Liver (tissue), 9 donors: ENCODE data around the gene GRIA1. TPM values are rescaled to one million over a fixed set of nuclear protein-coding genes. Genes with fewer than 3 reads are reported as not detected.

ENCODE experiments used
- DNase-seq: peaks from one replicate; pipeline ENCODE4 v3.0.0-alpha.2; 2017; ENCODE audit warnings: low spot score
- H3K27ac ChIP-seq, 2 donors: one replicate each; pipeline ENCODE4 v1.7.0; 2013; ENCODE audit warnings: inconsistent platforms in 2 of 2, low read length in 2 of 2, control low read depth in 1 of 2, low read depth in 1 of 2, mild to moderate bottlenecking in 1 of 2
- H3K27me3 ChIP-seq, 4 donors: one replicate each; pipeline versions ENCODE4 v1.6.1 to v1.7.0; 2013; ENCODE audit warnings: low read length in 3 of 4, inconsistent platforms in 1 of 4, mild to moderate bottlenecking in 1 of 4, moderate library complexity in 1 of 4; ENCODE audit not compliant: control insufficient read depth in 4 of 4, insufficient read depth in 4 of 4
- H3K36me3 ChIP-seq, 4 donors: one replicate each; pipeline versions ENCODE4 v1.6.1 to v1.7.0; 2013; ENCODE audit warnings: low read length in 3 of 4, mild to moderate bottlenecking in 3 of 4, low read depth in 1 of 4, moderate library complexity in 1 of 4; ENCODE audit not compliant: control insufficient read depth in 4 of 4, insufficient read depth in 3 of 4
- H3K4me1 ChIP-seq, 4 donors: one replicate each; pipeline versions ENCODE4 v1.6.1 to v1.7.0; 2013; ENCODE audit warnings: low read length in 3 of 4, mild to moderate bottlenecking in 3 of 4, moderate library complexity in 1 of 4; ENCODE audit not compliant: control insufficient read depth in 4 of 4, insufficient read depth in 4 of 4
- H3K4me3 ChIP-seq, 3 donors: one replicate each; pipeline versions ENCODE4 v1.6.1 to v1.7.0; 2013; ENCODE audit warnings: low read length in 3 of 3, control low read depth in 1 of 3, low read depth in 1 of 3, mild to moderate bottlenecking in 1 of 3
- H3K9ac ChIP-seq, 2 donors: one replicate each; pipeline ENCODE4 v1.7.0; 2013; ENCODE audit warnings: low read length in 2 of 2, mild to moderate bottlenecking in 2 of 2, moderate library complexity in 2 of 2, control low read depth in 1 of 2, low read depth in 1 of 2
- H3K9me3 ChIP-seq, 4 donors: one replicate each; pipeline versions ENCODE4 v1.6.1 to v1.7.0; 2013; ENCODE audit warnings: low read length in 3 of 4; ENCODE audit not compliant: control insufficient read depth in 4 of 4
- ATF3 ChIP-seq: IDR thresholded peaks from 2 replicates; pipeline ENCODE4 v1.6.1; 2016; ENCODE audit warnings: antibody characterized with exemption
- CTCF ChIP-seq: fragments of 150-350 bp; IDR thresholded peaks from 2 replicates; pipeline ENCODE4 v1.5.1; 2017; ENCODE audit warnings: improper control_type of control experiment, low read depth, low read length; ENCODE audit not compliant: missing input control
- EGR1 ChIP-seq, 2 donors: IDR thresholded peaks; 2 replicates each; pipeline ENCODE4 v1.6.1; 2016 to 2018; ENCODE audit warnings: antibody characterized with exemption in 2 of 2, low read depth in 2 of 2
- FOXA1 ChIP-seq: IDR thresholded peaks from 2 replicates; pipeline ENCODE4 v1.6.1; 2016; ENCODE audit warnings: antibody characterized with exemption
- FOXA2 ChIP-seq: IDR thresholded peaks from 2 replicates; pipeline ENCODE4 v1.6.1; 2016; ENCODE audit warnings: antibody characterized with exemption
- GABPA ChIP-seq, 2 donors: IDR thresholded peaks in 1 of 2; conservative IDR thresholded peaks in 1 of 2; 2 replicates each; pipeline ENCODE4 v1.6.1; 2016; ENCODE audit warnings: antibody characterized with exemption in 2 of 2, mild to moderate bottlenecking in 1 of 2, moderate library complexity in 1 of 2
- HNF4A ChIP-seq, 2 donors: conservative IDR thresholded peaks; 2 replicates each; pipeline ENCODE4 v1.6.1; 2016; ENCODE audit warnings: antibody characterized with exemption in 2 of 2, mild to moderate bottlenecking in 2 of 2
- HNF4G ChIP-seq: IDR thresholded peaks from 2 replicates; pipeline ENCODE4 v1.6.1; 2016; ENCODE audit warnings: antibody characterized with exemption
- JUND ChIP-seq, 2 donors: IDR thresholded peaks; 2 replicates each; pipeline ENCODE4 v1.6.1; 2016; ENCODE audit warnings: antibody characterized with exemption in 2 of 2
- MAX ChIP-seq: IDR thresholded peaks from 2 replicates; pipeline ENCODE4 v1.6.1; 2016; ENCODE audit warnings: antibody characterized with exemption
- NR2F2 ChIP-seq: IDR thresholded peaks from 2 replicates; pipeline ENCODE4 v1.6.1; 2016; ENCODE audit warnings: antibody characterized with exemption
- RAD21 ChIP-seq, 2 donors: IDR thresholded peaks; 2 replicates each; pipeline ENCODE4 v1.6.1; 2016; ENCODE audit warnings: antibody characterized with exemption in 2 of 2, mild to moderate bottlenecking in 2 of 2
- REST ChIP-seq: IDR thresholded peaks from 2 replicates; pipeline ENCODE4 v1.6.1; 2016; ENCODE audit warnings: antibody characterized with exemption, mild to moderate bottlenecking
- RXRA ChIP-seq, 2 donors: IDR thresholded peaks; 2 replicates each; pipeline ENCODE4 v1.6.1; 2017 to 2018; ENCODE audit warnings: antibody characterized with exemption in 2 of 2, mild to moderate bottlenecking in 1 of 2
- TAF1 ChIP-seq: conservative IDR thresholded peaks from 2 replicates; pipeline ENCODE4 v1.6.1; 2016; ENCODE audit warnings: antibody characterized with exemption, mild to moderate bottlenecking
- YY1 ChIP-seq: IDR thresholded peaks from 2 replicates; pipeline ENCODE4 v1.6.1; 2016; ENCODE audit warnings: antibody characterized with exemption, mild to moderate bottlenecking
- ZBTB33 ChIP-seq: IDR thresholded peaks from 2 replicates; pipeline ENCODE4 v1.6.1; 2016; ENCODE audit warnings: antibody characterized with exemption
- WGBS: extraction: QIAGEN DNeasy Blood & Tissue Kit; methylation state at CpG from one replicate; pipeline ENCODE4 v1.1.7; 2013; 5-methylcytosine and 5-hydroxymethylcytosine counted together
- polyA plus RNA-seq, 2 donors: library from polyadenylated mRNA; stranded (reverse) in 1 of 2; unstranded in 1 of 2; fragments of 200-250 nt in 1 of 2; fragments of >200 nt in 1 of 2; fragmentation: Nextera tagmentation in 1 of 2; extraction: Ambion mirVana in 1 of 2; gene quantifications; one replicate each; pipeline versions ENCODE4 v1.2.1 to v1.2.3, GENCODE V29; 2013 to 2015
- total RNA-seq, 2 donors: library from RNA; depleted of rRNA; stranded (reverse); fragments of >200 nt; gene quantifications; one replicate each; pipeline ENCODE4 v1.2.3, GENCODE V29; 2014
- donor health status: healthy.
- donor health status: healthy.
- donor health status: healthy.
- donor health status: healthy.
- donor health status: healthy.

Gene GRIA1
- total and polyA plus RNA-seq, 4 donors: 0.08 TPM; not detected in 3

- Histone ChIP-seq H3K27ac (no peak overlapping the region), H3K27me3 (no peaks in the 10 kb centered on the region), H3K4me1 (no peaks in the 10 kb centered on the region), H3K36me3 (no peaks in the 10 kb centered on the region), H3K9me3 (no peaks in the 10 kb centered on the region), H3K4me3 (no peak overlapping the region), H3K9ac (no peak overlapping the region)
- TF ChIP-seq ATF3 (no peak), RXRA (IDR thresholded peaks at IDR 0.05) (no peak), EGR1 (IDR thresholded peaks at IDR 0.05; ENCODE audit: low read depth in 2 of 2) (no peak), CTCF (no peak), MAX (no peak), HNF4G (no peak), HNF4A (conservative IDR thresholded peaks at IDR 0.05) (no peak), JUND (IDR thresholded peaks at IDR 0.05) (no peak), NR2F2 (no peak), FOXA2 (no peak), GABPA (IDR thresholded peaks at IDR 0.05 in 1 of 2, conservative IDR thresholded peaks at IDR 0.05 in 1 of 2) (no peak), TAF1 (no peak), YY1 (no peak), ZBTB33 (no peak), REST (no peak), FOXA1 (no peak), RAD21 (IDR thresholded peaks at IDR 0.05) (no peak)
- DNase-seq: no peak
- 70% methylated on average over 1 of the region's 1 CpG for WGBS
Measured at GRCh38 chr5:153592081-153592480, 101.6 kb downstream of the GRIA1 start.

GRCh38 chr5:153594785-153595184, 104.3 kb downstream of the GRIA1 start:
- DNase-seq: no peak
- no peaks in the 10 kb centered on the region for H3K4me1 ChIP-seq
- no peak overlapping the region for H3K27ac ChIP-seq
- H3K9me3 ChIP-seq: no peaks in the 10 kb centered on the region
- no peaks in the 10 kb centered on the region for H3K36me3 ChIP-seq
- no peak for TF ChIP-seq MAX
- no peak for TF ChIP-seq EGR1 (IDR thresholded peaks at IDR 0.05; ENCODE audit: low read depth in 2 of 2)
- no peak for TF ChIP-seq CTCF
- no peak for TF ChIP-seq RXRA (IDR thresholded peaks at IDR 0.05)
- no peak for TF ChIP-seq ATF3
- no peak for TF ChIP-seq YY1
- TF ChIP-seq GABPA (IDR thresholded peaks at IDR 0.05 in 1 of 2, conservative IDR thresholded peaks at IDR 0.05 in 1 of 2): no peak
- no peak overlapping the region for H3K9ac ChIP-seq
- no peak overlapping the region for H3K4me3 ChIP-seq
- H3K27me3 ChIP-seq: no peaks in the 10 kb centered on the region
